Bronchial epithelial cell (primary cell): ENCODE data around the gene PSME3. TPM values are rescaled to one million over a fixed set of nuclear protein-coding genes. Genes with fewer than 3 reads are reported as not detected.
"Not testable (repeated sequence)": the region's sequence is repeated elsewhere in the genome, so short reads cannot be mapped to it uniquely, and the experiment has no call there.

ENCODE experiments used
- DNase-seq: peaks from one replicate; pipeline ENCODE4 v3.0.0-alpha.2; 2010; ENCODE audit warnings: low read depth
- FAIRE-seq: peaks from 2 replicates; lab custom pipeline; 2011; peaks lifted over from hg19 to GRCh38; lab: Jason Lieb, UNC
- H3K27me3 ChIP-seq: 2 replicates; pipeline ENCODE4 v1.5.1; 2011; ENCODE audit warnings: low read length; ENCODE audit not compliant: control insufficient read depth, insufficient read depth
- H3K36me3 ChIP-seq: 2 replicates; pipeline ENCODE4 v1.5.1; 2011; ENCODE audit warnings: low read length; ENCODE audit not compliant: control insufficient read depth, insufficient read depth
- H3K4me3 ChIP-seq: 2 replicates; pipeline ENCODE4 v1.5.1; 2011; ENCODE audit warnings: mild to moderate bottlenecking, low read depth, low read length, control low read depth
- total RNA-seq: library from RNA; depleted of rRNA; stranded (reverse); fragments of >200 nt; gene quantifications from 2 replicates; pipeline ENCODE4 v1.2.1, GENCODE V29; 2014
- TF ChIP-seq, protein P1 (sequence below): IDR thresholded peaks from 2 replicates; pipeline ENCODE4 v1.5.1; 2011; ENCODE audit warnings: mild to moderate bottlenecking, moderate library complexity, low read length, control low read depth, inconsistent platforms; ENCODE audit not compliant: insufficient read depth, severe bottlenecking

Gene PSME3
- total RNA-seq, 1 donor from 2014 or later = 57.7 TPM

DNA sequence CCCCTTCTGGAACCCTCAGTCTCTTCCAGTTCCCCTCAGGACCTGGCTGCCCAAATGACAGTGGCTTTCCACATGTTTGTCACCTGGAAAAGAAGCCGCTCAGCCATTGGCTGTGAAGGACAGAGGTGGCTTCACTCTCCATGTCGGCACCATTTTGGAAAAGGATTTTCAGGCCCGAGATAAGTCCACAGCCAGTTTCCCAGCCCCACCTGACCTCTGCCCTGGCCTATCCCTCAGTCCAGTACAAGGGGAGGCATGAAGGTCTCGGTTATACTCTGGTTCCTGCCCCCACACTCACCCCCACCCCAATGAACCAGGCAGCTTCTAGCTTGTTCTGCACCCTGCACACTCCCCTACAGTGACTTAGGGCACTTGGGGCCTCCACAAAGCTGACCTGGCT, 33.0 kb downstream of the PSME3 start:
- H3K27me3 ChIP-seq = no peaks in the 10 kb centered on the region
- TF ChIP-seq, protein P1, sequence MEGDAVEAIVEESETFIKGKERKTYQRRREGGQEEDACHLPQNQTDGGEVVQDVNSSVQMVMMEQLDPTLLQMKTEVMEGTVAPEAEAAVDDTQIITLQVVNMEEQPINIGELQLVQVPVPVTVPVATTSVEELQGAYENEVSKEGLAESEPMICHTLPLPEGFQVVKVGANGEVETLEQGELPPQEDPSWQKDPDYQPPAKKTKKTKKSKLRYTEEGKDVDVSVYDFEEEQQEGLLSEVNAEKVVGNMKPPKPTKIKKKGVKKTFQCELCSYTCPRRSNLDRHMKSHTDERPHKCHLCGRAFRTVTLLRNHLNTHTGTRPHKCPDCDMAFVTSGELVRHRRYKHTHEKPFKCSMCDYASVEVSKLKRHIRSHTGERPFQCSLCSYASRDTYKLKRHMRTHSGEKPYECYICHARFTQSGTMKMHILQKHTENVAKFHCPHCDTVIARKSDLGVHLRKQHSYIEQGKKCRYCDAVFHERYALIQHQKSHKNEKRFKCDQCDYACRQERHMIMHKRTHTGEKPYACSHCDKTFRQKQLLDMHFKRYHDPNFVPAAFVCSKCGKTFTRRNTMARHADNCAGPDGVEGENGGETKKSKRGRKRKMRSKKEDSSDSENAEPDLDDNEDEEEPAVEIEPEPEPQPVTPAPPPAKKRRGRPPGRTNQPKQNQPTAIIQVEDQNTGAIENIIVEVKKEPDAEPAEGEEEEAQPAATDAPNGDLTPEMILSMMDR = no peak
- FAIRE-seq (no peak), DNase-seq (no peak)
- H3K36me3 ChIP-seq = no peaks in the 10 kb centered on the region
- no peak overlapping the region for H3K4me3 ChIP-seq

DNA sequence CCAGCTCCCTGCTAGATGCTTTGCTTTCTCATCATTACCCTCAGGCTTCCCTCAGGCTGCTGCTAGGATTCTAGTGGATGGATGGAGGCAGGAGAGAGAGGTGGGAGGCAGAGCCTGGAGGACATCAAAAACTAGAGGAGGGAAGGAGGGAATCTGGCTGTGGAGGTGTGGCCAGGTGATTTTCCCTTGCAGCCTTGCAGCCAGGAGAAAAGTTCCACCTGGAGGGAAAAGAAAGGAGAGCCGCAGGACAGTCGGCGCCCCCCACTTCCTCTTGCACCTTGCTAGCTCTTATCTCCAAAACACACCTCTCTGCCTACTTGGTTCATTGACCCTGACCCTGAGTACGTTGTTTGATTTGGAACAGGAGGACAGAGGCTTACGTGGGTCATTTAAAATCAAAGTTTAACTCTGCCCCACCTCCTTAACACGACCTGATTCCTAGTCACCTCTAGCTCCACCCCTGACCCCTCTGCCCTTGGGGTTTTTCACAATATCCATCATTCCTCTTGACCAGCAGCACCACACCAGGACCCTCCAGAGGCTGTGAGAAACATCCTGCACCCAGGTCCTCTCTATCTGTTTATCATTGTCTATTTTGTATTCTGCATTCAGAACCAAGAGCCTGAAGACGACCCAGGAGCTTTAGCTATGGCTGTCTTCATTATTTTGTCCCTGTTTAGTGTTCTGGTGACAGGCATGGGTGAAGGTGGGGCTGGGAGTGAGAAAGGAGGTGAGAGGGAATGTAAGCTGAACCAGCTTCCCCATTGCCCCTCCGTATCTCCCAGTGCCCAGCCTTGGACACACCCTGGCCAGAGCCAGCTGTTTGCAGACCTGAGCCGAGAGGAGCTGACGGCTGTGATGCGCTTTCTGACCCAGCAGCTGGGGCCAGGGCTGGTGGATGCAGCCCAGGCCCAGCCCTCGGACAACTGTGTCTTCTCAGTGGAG, 33.7 kb downstream of the PSME3 start:
- H3K36me3 ChIP-seq = no peaks in the 10 kb centered on the region
- DNase-seq (no peak), FAIRE-seq (no peak)
- TF ChIP-seq, protein P1 = no peak
- no peak overlapping the region for H3K4me3 ChIP-seq
- H3K27me3 ChIP-seq = no peaks in the 10 kb centered on the region

DNA sequence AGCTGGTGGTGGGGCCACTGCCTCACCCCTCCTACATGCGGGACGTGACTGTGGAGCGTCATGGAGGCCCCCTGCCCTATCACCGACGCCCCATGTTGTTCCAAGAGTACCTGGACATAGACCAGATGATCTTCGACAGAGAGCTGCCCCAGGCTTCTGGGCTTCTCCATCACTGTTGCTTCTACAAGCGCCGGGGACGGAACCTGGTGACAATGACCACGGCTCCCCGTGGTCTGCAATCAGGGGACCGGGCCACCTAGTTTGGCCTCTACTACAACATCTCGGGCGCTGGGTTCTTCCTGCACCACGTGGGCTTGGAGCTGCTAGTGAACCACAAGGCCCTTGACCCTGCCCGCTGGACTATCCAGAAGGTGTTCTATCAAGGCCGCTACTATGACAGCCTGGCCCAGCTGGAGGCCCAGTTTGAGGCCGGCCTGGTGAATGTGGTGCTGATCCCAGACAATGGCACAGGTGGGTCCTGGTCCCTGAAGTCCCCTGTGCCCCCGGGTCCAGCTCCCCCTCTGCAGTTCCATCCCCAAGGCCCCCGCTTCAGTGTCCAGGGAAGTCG, 34.6 kb downstream of the PSME3 start:
- DNase-seq, H3K36me3 ChIP-seq, H3K4me3 ChIP-seq, H3K27me3 ChIP-seq: not testable (repeated sequence)
- FAIRE-seq = peak; percentile 52

DNA sequence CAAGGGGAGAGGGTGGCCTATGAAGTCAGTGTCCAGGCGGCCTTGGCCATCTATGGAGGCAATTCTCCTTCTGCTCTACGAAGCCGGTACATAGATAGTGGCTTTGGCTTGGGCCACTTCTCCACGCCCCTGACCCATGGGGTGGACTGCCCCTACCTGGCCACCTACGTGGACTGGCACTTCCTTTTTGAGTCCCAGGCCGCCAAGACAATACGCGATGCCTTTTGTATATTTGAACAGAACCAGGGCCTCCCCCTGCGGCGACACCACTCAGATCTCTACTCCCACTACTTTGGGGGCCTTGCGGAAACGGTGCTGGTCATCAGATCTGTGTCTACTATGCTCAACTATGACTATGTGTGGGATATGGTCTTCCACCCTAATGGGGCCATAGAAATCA, 35.1 kb downstream of the PSME3 start:
- no peaks in the 10 kb centered on the region for H3K27me3 ChIP-seq
- H3K4me3 ChIP-seq = no peak overlapping the region
- no peaks in the 10 kb centered on the region for H3K36me3 ChIP-seq
- no peak for DNase-seq
- TF ChIP-seq, protein P1 = no peak
- FAIRE-seq = no peak

DNA sequence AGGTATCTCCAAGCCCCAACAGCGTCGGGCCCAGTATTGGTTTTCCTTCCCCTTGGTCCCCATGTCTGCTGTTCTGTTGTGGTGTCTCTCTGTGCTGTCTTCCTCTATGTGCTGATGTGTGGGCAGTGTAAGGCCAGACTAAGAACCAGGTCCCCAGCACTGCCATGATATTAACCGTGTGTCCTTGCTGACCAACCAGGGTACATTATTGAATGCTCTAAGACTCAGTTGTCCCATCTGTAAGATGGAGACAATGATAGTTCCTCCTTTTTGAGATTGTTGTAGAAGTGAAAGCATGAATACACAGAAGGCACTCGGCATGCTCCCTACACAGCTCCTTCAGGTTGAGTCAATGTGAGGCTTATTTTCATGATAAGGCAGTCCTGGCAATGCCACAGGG, 38.5 kb downstream of the PSME3 start:
- no peak for FAIRE-seq
- no peaks in the 10 kb centered on the region for H3K36me3 ChIP-seq
- no peaks in the 10 kb centered on the region for H3K27me3 ChIP-seq
- DNase-seq = no peak
- TF ChIP-seq, protein P1 = no peak
- no peak overlapping the region for H3K4me3 ChIP-seq

DNA sequence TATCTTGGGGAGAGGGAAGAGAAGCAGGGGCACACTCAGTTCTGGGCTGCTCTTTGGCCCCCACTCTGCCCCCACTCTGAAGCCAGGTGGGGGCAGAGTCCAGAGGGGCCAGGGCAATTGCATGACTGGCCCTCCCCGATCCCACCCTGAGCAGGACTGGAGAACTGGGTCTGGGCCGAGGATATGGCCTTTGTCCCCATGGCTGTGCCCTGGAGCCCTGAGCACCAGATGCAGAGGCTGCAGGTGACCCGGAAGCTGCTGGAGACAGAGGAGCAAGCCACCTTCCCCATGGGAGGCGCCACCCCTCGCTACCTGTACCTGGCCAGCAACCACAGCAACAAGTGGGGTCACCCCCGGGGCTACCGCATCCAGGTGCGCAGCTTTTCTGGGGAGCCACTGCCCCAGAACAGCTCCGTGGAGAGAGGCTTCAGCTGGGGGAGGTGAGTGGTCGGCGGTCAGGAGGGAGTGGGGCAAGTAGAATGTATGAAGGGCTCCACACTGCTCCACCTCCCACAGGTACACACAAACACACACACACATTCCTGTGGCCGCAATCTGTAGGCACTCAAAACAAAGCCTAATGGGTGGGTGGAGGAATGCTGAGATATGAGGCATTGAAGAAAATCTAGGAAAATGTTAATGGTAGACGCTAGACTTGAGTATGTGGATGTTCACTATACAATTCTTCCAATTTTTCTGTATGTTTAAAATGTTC, 39.2 kb downstream of the PSME3 start:
- Histone ChIP-seq H3K27me3 (no peaks in the 10 kb centered on the region), H3K4me3 (no peak overlapping the region), H3K36me3 (no peaks in the 10 kb centered on the region)
- FAIRE-seq (no peak), DNase-seq (no peak)
- TF ChIP-seq, protein P1 = no peak
